COLO829 (cell line): ENCODE results near the gene RFC4.

ENCODE experiments used
- DNase-seq: peaks from one replicate; pipeline ENCODE4 v3.0.0; 2012; ENCODE audit warnings: low spot score

Gene RFC4

DNA sequence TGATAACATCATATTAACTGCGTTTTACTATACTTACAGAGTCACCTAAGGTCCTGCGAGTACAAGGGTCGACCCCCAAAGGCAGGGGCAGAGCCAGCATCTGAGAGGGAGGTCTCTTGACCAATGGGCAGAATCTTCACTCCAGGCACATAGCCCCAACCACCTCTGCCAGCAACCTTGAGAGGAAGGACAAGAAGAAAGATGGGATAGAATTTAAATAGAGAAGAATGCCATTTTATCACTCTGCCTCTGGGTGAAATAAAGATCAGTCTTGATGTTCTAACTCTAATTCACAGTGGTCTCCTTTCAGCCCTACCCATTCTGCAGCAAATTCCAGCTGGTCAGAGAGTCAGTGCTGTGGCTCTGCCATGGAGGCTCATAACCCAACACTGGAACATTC lies 62.6 kb downstream of the RFC4 start:
- no peak for DNase-seq

DNA sequence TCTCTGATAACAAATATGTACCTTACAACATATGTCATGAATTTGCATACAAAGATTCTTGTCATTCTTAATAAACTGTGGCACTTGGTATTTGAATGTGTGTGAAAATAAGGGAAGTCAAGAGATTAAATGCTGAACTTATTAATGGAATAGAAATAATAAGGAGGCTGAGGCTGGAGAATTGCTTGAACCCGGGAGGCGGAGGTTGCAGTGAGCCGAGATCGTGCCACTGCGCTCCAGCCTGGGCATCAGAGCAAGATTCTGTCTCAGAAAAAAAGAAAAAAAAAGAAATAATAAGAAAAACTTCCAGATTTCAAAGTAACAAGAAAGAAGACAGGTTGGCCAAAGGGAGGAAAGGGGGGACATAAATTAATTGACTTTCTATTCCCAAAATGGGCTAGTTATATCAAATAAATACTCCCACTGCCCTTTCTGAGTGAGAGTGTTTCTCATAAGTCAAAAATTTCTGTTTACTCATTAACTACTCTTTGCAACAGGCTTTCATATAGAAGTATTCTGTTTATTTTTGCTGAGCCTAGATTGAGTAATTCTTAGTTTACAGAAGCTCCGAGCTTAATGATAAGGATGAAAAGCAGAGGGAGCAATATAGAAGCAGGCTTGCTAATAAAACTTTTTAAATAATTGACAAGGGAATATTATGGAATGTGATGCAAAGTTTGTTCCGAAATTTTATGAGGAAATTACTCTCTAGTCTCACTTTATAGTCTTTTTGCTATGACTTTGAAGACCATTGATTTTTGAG lies 63.5 kb downstream of the RFC4 start:
- no peak for DNase-seq
